Medulla oblongata (tissue), 1 donor: Measurements from ENCODE around the gene PSMB4.
A peak's percentile ranks its signal among the peaks of the same experiment; 100 is the strongest.
"Not testable (repeated sequence)": the region's sequence is repeated elsewhere in the genome, so short reads cannot be mapped to it uniquely, and the experiment has no call there.

Source experiments
- DNase-seq: peaks from one replicate; pipeline ENCODE4 v3.0.0-alpha.2; 2015; ENCODE audit errors: extremely low spot score

The PSMB4 gene

GRCh38 chr1:151399324-151400171, at the start of gene PSMB4:
TSS of gene PSMB4 (plus strand) at chr1:151399573. CDS start at chr1:151399588, 15 bp downstream.
- DNase-seq: peak; percentile 98

- not testable (repeated sequence) for DNase-seq
Observed at GRCh38 chr1:151350323-151350722, 49.0 kb upstream of the PSMB4 start.

DNA sequence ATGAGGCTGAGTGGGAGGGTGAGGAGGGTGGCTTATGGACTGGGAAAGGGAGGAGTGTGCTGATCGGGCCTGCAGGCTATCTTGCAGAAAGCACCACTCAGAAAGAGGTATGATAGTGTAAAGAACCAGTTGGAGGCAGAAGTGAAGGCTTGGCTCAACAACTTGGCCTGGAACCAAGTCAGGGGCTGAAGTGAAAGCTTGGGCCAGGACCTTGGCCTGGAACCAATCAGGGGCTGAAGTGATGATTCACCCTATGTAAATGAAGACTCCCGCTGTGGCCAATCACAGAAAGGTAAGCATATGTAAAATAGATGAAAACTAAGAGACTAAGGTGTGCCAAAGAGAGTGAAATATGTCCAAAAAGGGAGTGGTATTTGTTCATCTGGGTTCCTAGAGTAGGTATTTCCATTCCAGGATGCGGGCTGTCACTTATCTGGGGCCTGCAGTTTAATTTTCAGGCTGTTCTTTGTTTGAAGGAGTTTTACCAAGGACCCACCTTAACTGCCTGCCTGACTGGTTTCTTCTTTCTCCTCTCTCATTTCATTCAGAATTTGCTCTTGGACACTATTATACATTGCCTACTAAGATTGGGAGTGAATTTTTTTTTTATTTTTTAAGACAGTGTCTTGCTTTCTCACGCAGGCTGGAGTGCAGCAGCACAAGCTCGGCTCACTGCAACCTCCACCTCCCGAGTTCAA, 47.2 kb upstream of the PSMB4 start:
- no peak for DNase-seq

GRCh38 chr1:151356696-151357095, 42.7 kb upstream of the PSMB4 start:
- no peak for DNase-seq

DNA sequence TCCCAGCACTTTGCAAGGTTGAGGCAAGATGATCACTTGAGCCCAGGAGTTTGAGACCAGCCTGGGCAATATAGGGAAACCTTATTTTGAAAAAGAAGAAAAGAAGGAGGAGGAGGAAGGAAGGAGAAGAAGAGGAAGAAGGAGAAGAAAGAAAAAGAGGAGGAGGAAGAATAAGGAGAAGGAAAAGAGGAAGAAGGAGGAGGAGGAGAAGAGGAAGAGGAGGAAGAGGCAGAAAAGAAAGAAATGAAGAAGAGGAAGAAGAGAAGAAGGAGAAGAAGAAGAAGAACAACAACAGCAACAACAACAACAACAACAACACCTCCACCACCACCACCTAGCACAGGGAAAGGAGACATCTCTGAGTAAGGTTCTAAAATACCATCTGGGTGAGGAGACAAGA, 37.5 kb upstream of the PSMB4 start:
- DNase-seq: no peak

- DNase-seq: no peak
Observed at GRCh38 chr1:151362308-151363155, 36.8 kb upstream of the PSMB4 start.

GRCh38 chr1:151364996-151365395, 34.4 kb upstream of the PSMB4 start:
- no peak for DNase-seq

- DNase-seq: peak; percentile 22
Observed at GRCh38 chr1:151367658-151368392, 31.5 kb upstream of the PSMB4 start.

DNA sequence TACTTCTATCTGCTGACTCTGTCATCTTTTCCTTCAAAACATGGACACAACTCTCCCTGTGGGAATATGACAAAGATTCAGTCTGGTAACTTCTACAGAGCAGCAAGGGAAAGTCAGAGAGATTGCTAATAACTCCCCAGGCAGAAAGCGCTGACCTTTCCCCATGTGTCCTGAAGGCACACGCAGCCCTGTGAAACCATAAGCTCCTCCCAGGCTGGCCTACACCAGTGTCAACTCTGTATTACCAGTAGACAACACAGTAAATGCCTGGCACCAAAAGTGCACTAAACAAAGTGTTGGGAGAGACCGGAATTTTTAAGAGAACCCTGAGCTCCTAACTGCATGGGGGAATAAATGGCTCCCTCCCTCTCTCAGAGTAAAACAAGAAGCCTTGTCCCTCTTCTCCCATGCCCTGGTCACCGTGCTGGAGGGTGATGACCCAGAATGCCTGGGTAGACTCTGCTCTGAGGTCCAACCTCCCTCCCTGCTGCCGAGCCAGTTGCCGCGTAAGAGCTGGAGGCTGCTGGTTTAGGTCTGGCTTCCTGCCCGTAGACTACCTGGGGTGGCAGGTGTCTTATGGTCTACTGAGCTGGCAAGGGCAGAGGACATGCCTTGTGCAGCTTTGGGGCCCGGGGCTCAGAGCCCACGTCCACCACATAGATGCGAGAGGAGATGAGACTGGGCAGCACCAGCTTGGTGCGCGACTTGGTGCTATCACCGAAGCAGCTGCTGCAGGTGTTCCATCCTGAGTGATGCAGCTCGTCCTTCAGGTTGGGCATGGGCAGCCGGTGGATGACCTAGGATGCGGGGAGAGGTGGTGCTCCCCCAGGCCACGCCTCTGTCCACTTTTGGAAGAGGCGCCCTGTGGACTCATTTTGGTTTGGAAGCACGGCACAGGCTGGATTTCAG, 30.7 kb upstream of the PSMB4 start:
- DNase-seq: no peak

DNA sequence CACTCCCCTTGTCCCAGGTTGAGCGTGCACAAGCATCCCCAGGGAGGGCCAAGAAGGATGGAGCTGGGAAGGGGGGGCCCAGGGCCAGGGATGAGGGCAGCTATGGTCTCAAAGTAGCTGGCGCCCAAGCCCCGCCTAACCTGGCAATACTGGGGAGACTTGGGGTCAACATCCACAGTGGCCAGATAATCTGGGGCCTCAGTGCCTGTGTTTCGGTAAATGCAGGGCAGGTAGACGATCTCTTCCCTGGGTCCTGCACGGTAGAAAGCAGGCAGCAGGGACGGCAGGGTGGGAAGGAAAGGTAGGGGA, 30.1 kb upstream of the PSMB4 start:
- no peak for DNase-seq

DNA sequence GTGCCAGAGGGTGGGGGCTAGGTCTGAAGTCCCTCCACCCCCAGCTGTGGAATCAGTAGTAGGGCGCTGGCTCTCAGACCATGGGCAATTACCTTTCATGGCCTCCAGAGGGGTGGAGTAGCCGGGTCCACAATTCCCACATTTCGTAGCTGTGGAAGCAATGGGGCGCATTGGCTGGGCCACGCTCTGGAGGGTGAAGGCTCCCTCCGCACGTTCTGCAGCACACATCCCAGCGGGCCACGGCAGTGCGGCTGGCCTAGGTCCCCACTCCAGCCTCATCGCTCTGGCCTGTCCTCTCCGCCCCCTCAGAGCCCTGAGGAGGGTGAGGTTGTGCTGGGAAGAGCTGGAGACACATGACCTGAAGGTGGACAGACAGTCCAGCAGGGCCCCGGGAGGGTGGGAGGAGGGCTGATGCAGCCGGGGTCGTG, 29.7 kb upstream of the PSMB4 start:
- no peak for DNase-seq

- no peak for DNase-seq
Observed at GRCh38 chr1:151370211-151370911, 29.0 kb upstream of the PSMB4 start.

- DNase-seq: peak; percentile 77
Observed at GRCh38 chr1:151371370-151372057, 27.9 kb upstream of the PSMB4 start.

GRCh38 chr1:151372058-151372934, 27.1 kb upstream of the PSMB4 start, which contains the start of gene SELENBP1:
TSS of gene SELENBP1 (minus strand) at chr1:151372705. CDS start at chr1:151372641, 64 bp downstream.
- peak; percentile 79 for DNase-seq

- no peak for DNase-seq
Observed at GRCh38 chr1:151373196-151373595, 26.2 kb upstream of the PSMB4 start.

DNA sequence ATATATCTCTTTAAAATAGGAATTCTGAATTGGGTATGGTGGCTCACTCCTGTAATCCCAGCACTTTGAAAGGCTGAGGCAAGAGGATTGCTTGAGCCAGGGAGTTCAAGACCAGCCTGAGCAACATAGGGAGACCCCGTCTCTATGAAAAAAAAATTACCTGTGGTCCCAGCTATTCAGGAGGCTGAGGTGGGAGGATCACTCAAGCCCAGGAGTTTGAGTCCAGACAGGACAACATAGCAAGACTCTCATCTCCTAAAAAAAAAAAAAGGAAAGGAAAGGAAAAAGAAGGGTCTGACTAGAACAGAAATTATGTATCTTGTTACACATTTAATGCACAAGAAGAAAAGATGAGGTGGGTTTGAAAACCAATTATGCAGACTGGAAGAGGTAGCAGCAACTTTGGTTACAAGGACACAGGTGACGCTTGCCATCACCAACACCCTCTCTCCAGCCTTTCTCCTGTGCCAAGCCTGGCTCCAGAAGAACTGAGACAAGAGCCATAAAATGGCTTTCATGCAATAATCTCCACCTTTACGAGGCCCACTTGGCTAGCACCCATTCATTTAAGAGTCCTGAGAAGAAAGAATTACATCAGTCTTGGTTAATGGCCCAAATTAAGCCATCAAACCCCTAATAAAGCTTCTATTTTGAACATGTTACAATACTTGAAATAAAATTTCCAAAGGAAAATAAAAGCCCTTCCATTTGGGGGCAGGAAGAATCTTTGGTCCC, 22.1 kb upstream of the PSMB4 start:
- DNase-seq: no peak

DNA sequence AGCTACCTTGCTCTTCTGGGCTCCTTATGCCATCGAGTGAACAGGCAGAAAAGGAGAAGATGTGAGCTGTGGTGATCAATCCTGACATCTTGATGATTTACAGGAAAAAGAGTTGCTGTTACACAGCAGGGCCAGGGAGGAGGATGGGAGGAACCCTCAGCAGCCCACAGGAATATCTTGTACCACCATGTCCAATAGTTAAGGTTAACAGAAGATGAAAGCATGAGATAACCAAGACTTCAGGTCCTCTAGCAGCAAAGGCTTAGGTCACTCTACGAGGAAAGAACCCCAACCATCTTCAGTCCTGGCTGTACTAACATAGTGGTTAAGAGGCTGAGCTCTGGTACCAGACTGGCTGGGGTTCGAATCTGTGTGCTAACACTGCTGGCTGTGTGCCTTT, 14.8 kb upstream of the PSMB4 start:
- no peak for DNase-seq
